H9 (cell line): ENCODE data around the gene KIAA1210. TPM values are rescaled to one million over a fixed set of nuclear protein-coding genes. Genes with fewer than 3 reads are reported as not detected.

Experiments used
- DNase-seq: peaks from one replicate; pipeline ENCODE4 v3.0.0-alpha.2; 2017
- H2AFZ ChIP-seq: one replicate; pipeline ENCODE4 v1.6.1; 2013; ENCODE audit warnings: mild to moderate bottlenecking, low read length, control low read depth, moderate library complexity
- H2AK5ac ChIP-seq: 2 replicates; pipeline ENCODE4 v1.6.1; 2013; ENCODE audit warnings: low read length, control low read depth, mixed read lengths; ENCODE audit not compliant: insufficient read length
- H2BK120ac ChIP-seq: one replicate; pipeline ENCODE4 v1.6.1; 2013; ENCODE audit warnings: low read depth, mild to moderate bottlenecking, low read length, control low read depth, inconsistent platforms; ENCODE audit not compliant: poor library complexity, severe bottlenecking
- H2BK12ac ChIP-seq: 2 replicates; pipeline ENCODE4 v1.6.1; 2013; ENCODE audit warnings: low read length, control low read depth, mixed read lengths, low read depth; ENCODE audit not compliant: insufficient read length
- H2BK15ac ChIP-seq: 2 replicates; pipeline ENCODE4 v1.6.1; 2013; ENCODE audit warnings: low read depth, low read length, control low read depth
- H2BK20ac ChIP-seq: one replicate; pipeline ENCODE4 v1.6.1; 2013; ENCODE audit warnings: low read depth, mild to moderate bottlenecking, low read length, control low read depth, inconsistent platforms; ENCODE audit not compliant: poor library complexity, severe bottlenecking
- H2BK5ac ChIP-seq: 2 replicates; pipeline ENCODE4 v1.6.1; 2013; ENCODE audit warnings: low read length, control low read depth, mixed read lengths; ENCODE audit not compliant: insufficient read length
- H3K14ac ChIP-seq: 2 replicates; pipeline ENCODE4 v1.6.1; 2013; ENCODE audit warnings: low read length, control low read depth; ENCODE audit not compliant: insufficient read depth
- H3K18ac ChIP-seq: 2 replicates; pipeline ENCODE4 v1.6.1; 2013; ENCODE audit warnings: low read depth, mild to moderate bottlenecking, mixed read lengths, low read length, control low read depth; ENCODE audit not compliant: insufficient read length
- H3K23ac ChIP-seq: 2 replicates; pipeline ENCODE4 v1.6.1; 2013; ENCODE audit warnings: low read length, control low read depth, mixed read lengths, low read depth; ENCODE audit not compliant: insufficient read length
- H3K23me2 ChIP-seq: 2 replicates; pipeline ENCODE4 v1.6.1; 2013; ENCODE audit warnings: low read depth, mild to moderate bottlenecking, mixed read lengths, low read length, control low read depth; ENCODE audit not compliant: insufficient read length, poor library complexity, severe bottlenecking
- H3K27ac ChIP-seq: 2 replicates; pipeline ENCODE4 v1.5.1; 2013; ENCODE audit warnings: low read length, control low read depth, mixed read lengths, low read depth; ENCODE audit not compliant: insufficient read length
- H3K27me3 ChIP-seq: 2 replicates; pipeline ENCODE4 v1.6.1; 2013; ENCODE audit warnings: low read length, control low read depth, inconsistent platforms; ENCODE audit not compliant: insufficient read depth
- H3K4ac ChIP-seq: 2 replicates; pipeline ENCODE4 v1.6.1; 2013; ENCODE audit warnings: low read depth, mild to moderate bottlenecking, control low read depth, inconsistent platforms, low read length, moderate library complexity
- H3K4me1 ChIP-seq: 2 replicates; pipeline ENCODE4 v1.6.1; 2013; ENCODE audit warnings: low read length, control low read depth, inconsistent platforms; ENCODE audit not compliant: insufficient read depth
- H3K4me2 ChIP-seq: 2 replicates; pipeline ENCODE4 v1.6.1; 2013; ENCODE audit warnings: low read length, control low read depth, mixed read lengths; ENCODE audit not compliant: insufficient read length, insufficient read depth
- H3K56ac ChIP-seq: 2 replicates; pipeline ENCODE4 v1.6.1; 2013; ENCODE audit warnings: low read depth, mild to moderate bottlenecking, mixed read lengths, low read length, control low read depth; ENCODE audit not compliant: insufficient read length
- H3K79me1 ChIP-seq: 2 replicates; pipeline ENCODE4 v1.6.1; 2013; ENCODE audit warnings: low read depth, mild to moderate bottlenecking, moderate library complexity, low read length, control low read depth, inconsistent platforms; ENCODE audit not compliant: insufficient read depth, poor library complexity, severe bottlenecking
- H3K79me2 ChIP-seq: 2 replicates; pipeline ENCODE4 v1.6.1; 2013; ENCODE audit warnings: low read length, control low read depth, inconsistent platforms; ENCODE audit not compliant: insufficient read depth
- H3K9ac ChIP-seq: 2 replicates; pipeline ENCODE4 v1.6.1; 2013; ENCODE audit warnings: low read length, control low read depth, mixed read lengths; ENCODE audit not compliant: insufficient read length; ENCODE audit errors: extremely low read depth
- H3K9me3 ChIP-seq: one replicate; pipeline ENCODE4 v1.6.1; 2013; ENCODE audit warnings: low read depth, low read length, inconsistent platforms; ENCODE audit not compliant: control insufficient read depth
- H3T11ph ChIP-seq: one replicate; pipeline ENCODE4 v1.6.1; 2013; ENCODE audit warnings: mild to moderate bottlenecking, low read length, control low read depth, inconsistent platforms
- H4K20me1 ChIP-seq: one replicate; pipeline ENCODE4 v1.6.1; 2013; ENCODE audit not compliant: control insufficient read depth, insufficient read length, insufficient read depth
- H4K5ac ChIP-seq: 2 replicates; pipeline ENCODE4 v1.6.1; 2013; ENCODE audit warnings: low read depth, mild to moderate bottlenecking, mixed read lengths, low read length, control low read depth; ENCODE audit not compliant: insufficient read length
- H4K8ac ChIP-seq: replicated peaks from 2 replicates; pipeline ENCODE4 v1.6.1; 2013; ENCODE audit warnings: low read length, control low read depth, mixed read lengths, low read depth; ENCODE audit not compliant: insufficient read length
- H4K91ac ChIP-seq: 2 replicates; pipeline ENCODE4 v1.6.1; 2013; ENCODE audit warnings: low read depth, mild to moderate bottlenecking, moderate library complexity, mixed read lengths, low read length, control low read depth; ENCODE audit not compliant: insufficient read length
- H3K27ac Mint-ChIP-seq, 3 experiments: 2 replicates in 2 of 3; 3 replicates in 1 of 3; pipeline ENCODE4 v1.8.0; 2020 to 2021; ENCODE audit warnings: mixed read lengths in 3 of 3, mild to moderate bottlenecking in 1 of 3, moderate library complexity in 1 of 3
- H3K27me3 Mint-ChIP-seq: 2 replicates; pipeline ENCODE4 v1.8.0; 2021; ENCODE audit warnings: low read depth, mild to moderate bottlenecking, moderate library complexity, mixed read lengths
- H3K36me3 Mint-ChIP-seq, 3 experiments: 2 replicates in 2 of 3; 3 replicates in 1 of 3; pipeline ENCODE4 v1.8.0; 2020 to 2021; ENCODE audit warnings: low read depth in 3 of 3, mixed read lengths in 3 of 3; ENCODE audit not compliant: insufficient read depth in 1 of 3
- H3K4me1 Mint-ChIP-seq, 2 experiments: 2 replicates each; pipeline ENCODE4 v1.8.0; 2020; ENCODE audit warnings: mixed read lengths in 2 of 2
- H3K4me3 Mint-ChIP-seq, 2 experiments: 2 replicates in 1 of 2; 3 replicates in 1 of 2; pipeline ENCODE4 v1.8.0; 2020 to 2021; ENCODE audit warnings: mild to moderate bottlenecking in 2 of 2, mixed read lengths in 2 of 2, moderate library complexity in 1 of 2
- H3K9me3 Mint-ChIP-seq, 2 experiments: 2 replicates in 1 of 2; 3 replicates in 1 of 2; pipeline ENCODE4 v1.8.0; 2020; ENCODE audit warnings: mild to moderate bottlenecking in 2 of 2, mixed read lengths in 2 of 2, moderate library complexity in 1 of 2
- CTCF ChIP-seq: fragments of 200-600 bp; sonication (generic); conservative IDR thresholded peaks from 3 replicates; pipeline ENCODE4 v1.8.0; 2021; ENCODE audit warnings: antibody characterized with exemption, mild to moderate bottlenecking
- WGBS: extraction: QIAGEN DNeasy Blood & Tissue Kit; methylation state at CpG from one replicate; pipeline ENCODE4 v1.1.7; 2013; ENCODE audit warnings: missing lambda C conversion rate, low lambda C conversion rate, mixed read lengths; ENCODE audit not compliant: insufficient read length; ENCODE audit errors: extremely low coverage; 5-methylcytosine and 5-hydroxymethylcytosine counted together
- total RNA-seq: library from RNA; stranded (reverse); gene quantifications from 2 replicates; pipeline ENCODE4 v1.2.1, GENCODE V29; 2021

KIAA1210 gene
- total RNA-seq, 1 experiment from 2014 or later, result not detected

- H3K36me3 Mint-ChIP-seq, result peaks cover 9 to 14% (median 12%) of the 10 kb centered on the region in 3 experiments
- DNase-seq, result no peak
Observed at GRCh38 chrX:119028733-119029330, 98.8 kb downstream of the KIAA1210 start.

More at GRCh38 chrX:119028733-119029330, 98.8 kb downstream of the KIAA1210 start:
- Mint-ChIP-seq H3K27ac (no peak overlapping the region), H3K9me3 (peaks cover 79 to 84% of the 10 kb centered on the region in 2 experiments), H3K4me1 (no peaks in the 10 kb centered on the region), H3K4me3 (no peak overlapping the region), H3K27me3 (peaks cover 12% of the 10 kb centered on the region)
- Histone ChIP-seq H3K79me1 (no peaks in the 10 kb centered on the region), H3K9me3 (peaks cover 41% of the 10 kb centered on the region), H4K8ac (no peak overlapping the region), H2BK120ac (no peak overlapping the region), H3T11ph (no peak overlapping the region), H3K56ac (no peak overlapping the region), H2BK5ac (no peak overlapping the region), H2BK12ac (no peak overlapping the region), H3K4me1 (no peaks in the 10 kb centered on the region), H4K5ac (no peak overlapping the region), H3K23ac (no peak overlapping the region), H3K9ac (no peak overlapping the region), H3K4ac (no peak overlapping the region), H2BK20ac (no peak overlapping the region), H3K18ac (no peak overlapping the region), H2BK15ac (no peak overlapping the region), H3K79me2 (no peaks in the 10 kb centered on the region), H4K91ac (no peak overlapping the region), H3K27me3 (no peaks in the 10 kb centered on the region), H2AK5ac (no peak overlapping the region), H4K20me1 (no peaks in the 10 kb centered on the region), H2AFZ (no peak overlapping the region), H3K14ac (no peak overlapping the region), H3K4me2 (no peak overlapping the region), H3K23me2 (no peaks in the 10 kb centered on the region), H3K27ac (no peak overlapping the region)
- no peak for TF ChIP-seq CTCF
- WGBS, result no CpG with 5 or more reads among the region's 1 CpG

Other genes with a start within 250 kb of the KIAA1210 start
- 0.33 and 0.39 TPM in 2 replicates for gene LONRF3, start 153.2 kb downstream of the KIAA1210 start, total RNA-seq
- gene CT47C1, start 54.8 kb downstream of the KIAA1210 start, total RNA-seq, result not detected in 2 replicates
- gene PGRMC1, start 108.5 kb upstream of the KIAA1210 start, total RNA-seq, result 133 TPM in 2 replicates